Cerebellar nuclear complex (tissue), 1 donor: ENCODE results near the gene PLB1.

Source experiments
- DNase-seq, 2 experiments: peaks; one replicate each; lab custom pipeline; 2025; lab: John Stamatoyannopoulos, UW

Gene PLB1

DNA sequence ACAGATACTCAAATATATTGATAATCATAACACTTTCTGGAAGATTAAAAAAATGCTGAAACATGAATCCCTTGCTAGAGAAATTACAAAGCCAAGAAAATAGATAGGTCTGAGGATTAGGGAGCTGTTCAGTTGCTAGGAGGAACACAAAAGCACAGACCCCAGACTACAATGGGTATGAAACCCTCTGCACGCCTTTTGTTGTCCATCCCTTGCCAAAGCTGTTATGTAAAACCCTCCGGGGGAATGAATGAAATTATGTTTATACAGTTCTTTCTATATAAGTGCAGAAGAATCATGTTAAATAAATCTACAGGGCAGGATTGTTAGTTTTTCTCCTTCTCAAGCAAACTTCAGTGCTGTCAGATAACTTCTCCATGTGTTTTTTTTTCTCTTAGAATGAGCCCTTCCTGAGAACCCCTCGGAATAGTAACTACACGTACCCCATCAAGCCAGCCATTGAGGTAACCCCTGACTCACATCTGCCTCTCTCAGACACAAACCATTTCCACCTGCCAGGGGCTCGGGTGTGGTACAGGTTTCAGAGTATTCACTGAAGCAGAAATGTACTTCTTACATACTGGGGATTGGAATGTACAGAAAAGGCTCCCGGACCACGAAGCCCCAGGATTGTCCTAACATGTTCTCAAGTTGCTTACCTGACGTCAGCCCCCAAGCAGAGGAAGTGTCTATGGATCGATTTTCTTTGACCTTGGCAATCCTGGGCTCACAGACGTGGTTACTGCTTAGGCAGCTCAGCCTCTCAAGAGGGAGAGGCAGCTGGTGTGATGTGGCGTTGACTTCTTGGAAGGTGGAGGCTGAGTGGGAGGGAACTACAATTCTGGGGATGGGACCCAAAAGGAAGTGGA is 118.0 kb downstream of the PLB1 start:
- DNase-seq, result no peak

DNA sequence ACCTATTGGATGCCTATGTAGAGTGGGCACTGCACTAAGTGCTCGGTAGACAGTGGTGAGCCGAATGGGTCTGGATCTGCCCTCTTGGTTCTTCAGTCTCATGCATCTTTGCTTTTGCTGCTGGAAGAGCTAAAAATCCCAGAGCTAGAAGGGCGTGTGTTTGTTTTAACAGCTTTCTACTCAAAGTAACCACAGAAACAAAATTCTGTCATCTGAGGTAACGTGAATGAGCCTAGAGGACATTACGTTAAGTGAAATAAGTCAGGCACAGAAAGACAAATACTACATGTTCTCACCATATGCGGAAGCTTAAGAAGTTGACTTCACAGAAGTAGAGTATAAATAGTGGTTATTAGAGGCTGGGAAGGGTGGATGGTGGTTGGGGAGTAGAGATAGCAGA is 119.8 kb downstream of the PLB1 start:
- DNase-seq, result no peak

DNA sequence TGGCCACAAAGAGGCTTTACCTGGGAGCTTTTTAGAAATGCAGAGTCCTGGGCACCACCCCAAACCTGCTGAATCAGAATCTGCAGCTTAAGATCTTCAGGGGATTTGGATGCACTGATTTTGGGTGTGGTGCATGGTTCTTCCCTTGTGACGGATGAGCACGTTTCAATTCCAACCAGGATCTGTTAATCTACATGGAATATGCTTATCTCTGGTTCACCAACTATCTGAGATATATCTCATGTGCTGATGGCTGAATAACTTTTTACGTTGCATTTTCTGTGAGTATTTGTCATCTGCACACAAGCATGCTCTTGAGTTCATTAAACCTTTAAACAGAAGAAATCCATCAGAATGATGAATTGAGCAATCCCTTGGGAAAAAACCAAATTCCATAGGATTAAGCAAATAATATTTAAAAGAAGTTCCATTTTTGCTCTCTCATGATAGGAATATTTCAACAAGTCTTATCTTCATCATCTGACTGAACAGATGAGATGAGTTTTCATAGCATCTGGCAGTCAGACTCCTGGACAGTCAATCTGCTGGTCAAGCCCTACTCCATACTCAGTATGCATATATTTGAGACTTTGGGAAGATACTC is 120.6 kb downstream of the PLB1 start:
- no peak for DNase-seq

DNA sequence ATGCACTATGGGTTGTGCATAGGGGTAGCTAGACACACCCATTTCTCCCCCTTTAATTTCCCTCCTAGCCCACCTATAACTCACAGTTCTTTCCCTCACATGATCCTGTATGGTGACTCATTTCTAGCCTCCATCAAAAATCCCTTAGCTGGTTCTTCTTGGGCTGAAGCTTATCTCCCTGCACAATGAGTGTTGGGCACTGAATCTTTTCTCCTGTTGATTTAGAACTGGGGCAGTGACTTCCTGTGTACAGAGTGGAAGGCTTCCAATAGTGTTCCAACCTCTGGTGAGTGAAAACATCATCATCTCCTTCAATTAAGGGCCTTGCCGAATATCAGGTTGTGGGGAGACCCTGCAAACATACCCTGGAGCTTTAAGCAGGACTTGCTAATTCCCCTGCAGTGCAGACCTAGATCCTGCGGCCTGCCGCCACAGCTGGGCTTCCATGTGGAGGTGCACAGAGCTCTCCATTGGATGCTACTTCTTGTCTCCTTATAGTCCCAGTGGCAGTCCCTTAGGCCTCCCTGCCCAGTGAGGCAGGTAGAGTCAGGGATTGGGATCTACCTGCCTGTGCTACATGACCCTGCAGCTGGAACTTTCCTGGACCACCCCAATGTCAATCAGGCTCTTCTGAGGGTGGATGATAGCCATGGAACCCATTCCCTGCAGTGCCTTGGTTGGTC is 121.8 kb downstream of the PLB1 start:
- DNase-seq, result no peak

DNA sequence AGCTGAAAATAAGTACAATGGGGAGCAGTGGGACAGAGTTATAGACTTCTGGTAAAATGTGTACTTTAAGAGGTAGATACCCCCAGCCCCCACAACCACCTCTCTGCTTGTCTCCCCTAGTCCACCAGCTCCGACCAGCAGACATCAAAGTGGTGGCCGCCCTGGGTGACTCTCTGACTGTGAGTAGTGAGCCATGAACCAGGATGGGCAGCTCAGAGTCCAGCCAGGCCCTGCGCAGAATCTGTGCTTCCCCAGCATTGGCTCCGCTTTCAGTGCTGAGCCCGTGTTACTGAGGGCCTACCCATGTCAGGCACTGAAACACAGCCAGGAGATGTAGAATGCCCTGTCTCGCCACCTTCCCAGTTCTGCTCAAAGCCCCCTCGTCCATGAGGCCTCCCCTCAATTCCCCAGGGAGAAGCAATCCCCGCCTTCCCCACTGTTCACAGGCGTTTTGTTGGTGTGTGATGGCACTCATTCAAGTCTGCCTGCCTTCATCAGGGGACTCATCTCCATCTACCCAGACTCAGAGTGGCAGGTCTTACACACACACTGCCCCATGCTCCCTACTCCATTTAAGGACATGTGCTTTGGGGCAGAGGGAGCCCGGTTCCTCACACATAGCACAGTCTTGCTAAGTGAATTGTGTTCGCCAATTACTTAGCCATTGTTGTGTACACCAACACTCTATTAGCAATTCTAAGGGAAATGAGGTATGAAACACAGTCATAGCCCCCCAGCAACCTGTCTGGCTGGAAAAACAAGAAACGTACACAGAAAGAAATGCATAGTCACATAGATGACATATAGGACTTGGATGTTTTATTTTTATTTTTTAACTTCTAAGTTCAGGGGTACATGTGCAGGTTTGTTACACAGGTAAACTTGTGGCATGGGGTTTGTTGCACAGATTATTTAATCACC is 122.6 kb downstream of the PLB1 start:
- no peak for DNase-seq

DNA sequence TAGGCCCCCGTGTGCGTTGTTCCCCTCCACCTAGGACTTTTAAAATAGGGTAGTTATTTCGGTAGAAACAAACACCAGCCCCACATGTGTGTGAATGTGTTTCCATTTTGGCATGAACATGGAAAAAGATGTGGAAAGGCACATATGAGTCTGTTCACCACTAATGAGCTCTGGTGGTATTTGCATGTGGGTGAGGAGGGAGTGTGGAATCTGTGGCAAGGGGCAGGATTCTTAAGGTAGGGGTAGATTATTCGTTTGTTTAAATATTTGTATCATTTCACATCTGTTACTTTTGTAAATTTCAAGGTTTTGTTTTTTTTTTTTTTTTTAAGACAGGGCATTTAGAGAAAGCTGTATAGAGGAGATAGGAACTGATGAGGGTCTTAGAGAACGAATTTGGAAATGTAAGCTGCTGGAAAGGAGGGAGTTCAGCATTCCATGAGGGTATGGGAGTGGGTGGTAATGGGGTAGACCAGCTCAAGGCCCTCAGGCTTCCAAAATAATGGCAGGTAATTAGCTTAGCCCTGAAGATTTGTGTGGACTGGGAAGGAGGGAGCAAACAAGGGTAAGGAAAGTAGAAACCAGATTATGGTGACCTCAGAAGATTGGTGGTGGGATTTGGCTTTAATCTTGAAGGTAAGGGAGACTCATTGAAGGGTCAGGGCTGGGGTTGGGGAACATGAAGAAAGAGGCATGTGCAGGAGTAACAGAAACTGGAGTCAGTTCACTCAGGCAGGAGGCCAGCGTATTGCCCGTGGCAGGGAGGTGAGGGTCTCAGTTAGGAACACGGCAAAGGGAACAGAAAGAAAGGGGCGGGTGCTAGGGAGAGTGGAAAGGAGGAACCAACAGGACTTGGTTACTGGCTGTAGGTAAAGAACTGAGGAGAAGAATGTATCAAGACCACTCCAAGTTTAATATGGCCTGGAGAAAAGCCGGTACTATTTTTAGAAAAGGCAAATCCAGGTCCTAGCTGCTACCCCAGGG is 123.6 kb downstream of the PLB1 start:
- DNase-seq, result no peak

DNA sequence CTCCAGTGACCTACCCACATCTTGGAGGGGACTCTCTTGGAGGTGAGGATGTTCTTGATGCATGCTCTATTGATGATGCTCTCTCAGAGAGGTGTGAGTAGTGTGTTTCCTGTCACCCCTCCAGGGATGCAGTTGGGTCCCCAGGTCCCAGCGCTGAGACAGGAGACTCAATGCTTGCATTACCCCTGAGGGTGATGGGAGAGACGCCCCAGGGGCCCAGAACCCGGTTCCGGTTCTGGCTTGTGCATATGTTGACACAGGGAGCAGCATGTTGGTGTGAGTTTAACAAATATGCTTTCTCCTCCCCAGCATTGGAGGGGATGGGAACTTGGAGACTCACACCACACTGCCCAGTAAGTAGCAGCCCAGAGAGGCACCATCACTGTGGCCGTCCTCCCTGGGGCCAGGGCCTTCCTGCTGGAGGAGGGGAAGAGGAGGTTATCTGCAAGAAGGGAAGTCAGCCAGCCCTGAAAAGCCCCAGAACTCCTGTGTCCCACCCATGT is 124.5 kb downstream of the PLB1 start:
- DNase-seq, result no peak

DNA sequence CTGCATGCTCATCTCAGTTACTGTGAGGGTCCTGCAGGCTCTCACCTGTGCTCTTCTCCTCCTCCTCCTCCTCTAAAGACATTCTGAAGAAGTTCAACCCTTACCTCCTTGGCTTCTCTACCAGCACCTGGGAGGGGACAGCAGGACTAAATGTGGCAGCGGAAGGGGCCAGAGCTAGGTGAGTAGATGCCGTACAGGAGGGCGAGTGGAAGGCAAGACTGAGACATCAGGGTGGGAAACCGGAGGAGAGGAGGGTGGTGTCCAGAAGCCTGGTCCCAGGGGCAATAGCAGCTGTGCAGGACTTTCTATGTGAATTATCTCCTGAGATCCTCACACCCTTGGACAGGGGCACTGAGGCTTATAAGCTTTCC is 124.9 kb downstream of the PLB1 start:
- DNase-seq, result no peak

DNA sequence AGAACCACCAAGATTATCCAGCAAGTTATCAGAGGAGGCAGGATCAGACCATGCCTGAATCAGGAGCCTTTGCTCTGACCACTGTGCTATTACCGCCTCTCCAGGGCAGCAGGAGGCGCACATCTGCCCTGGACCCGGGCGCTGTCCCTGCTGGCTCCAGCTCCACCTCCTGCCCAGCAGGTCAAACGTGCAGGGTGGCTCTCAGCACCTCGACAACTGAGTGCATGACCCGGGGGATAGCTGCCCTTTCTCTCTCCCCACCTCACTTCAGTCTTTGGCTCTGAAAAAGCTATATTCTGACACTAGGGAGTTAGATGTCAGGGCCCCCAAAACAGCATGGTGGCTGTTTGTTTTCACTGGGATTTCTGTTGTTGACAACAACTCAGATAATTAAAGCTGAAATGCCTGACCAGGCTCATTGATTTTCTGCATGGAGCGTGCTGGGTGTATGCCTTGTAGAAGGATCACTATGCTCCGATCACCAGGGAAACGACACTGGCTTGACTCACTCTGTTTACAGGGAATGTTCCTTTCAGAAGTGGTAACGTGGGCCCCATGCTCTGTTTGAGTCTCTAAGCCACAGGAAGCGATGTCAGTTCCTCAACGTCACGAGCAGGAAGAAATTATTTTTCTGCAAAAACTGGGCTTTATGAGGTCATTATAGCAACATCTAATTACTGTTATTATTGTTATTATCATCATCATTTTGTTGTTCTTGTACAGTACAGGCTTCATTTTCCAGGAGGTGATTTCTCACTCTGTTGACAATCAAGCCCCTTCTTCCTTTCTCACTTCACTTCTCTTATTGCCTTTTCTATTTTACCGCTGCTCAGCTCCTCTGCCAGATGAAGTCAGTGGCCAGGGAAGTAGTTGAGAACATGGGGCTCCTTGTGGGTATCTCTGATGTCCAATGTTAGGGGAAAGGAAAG is 125.6 kb downstream of the PLB1 start:
- DNase-seq, result no peak

DNA sequence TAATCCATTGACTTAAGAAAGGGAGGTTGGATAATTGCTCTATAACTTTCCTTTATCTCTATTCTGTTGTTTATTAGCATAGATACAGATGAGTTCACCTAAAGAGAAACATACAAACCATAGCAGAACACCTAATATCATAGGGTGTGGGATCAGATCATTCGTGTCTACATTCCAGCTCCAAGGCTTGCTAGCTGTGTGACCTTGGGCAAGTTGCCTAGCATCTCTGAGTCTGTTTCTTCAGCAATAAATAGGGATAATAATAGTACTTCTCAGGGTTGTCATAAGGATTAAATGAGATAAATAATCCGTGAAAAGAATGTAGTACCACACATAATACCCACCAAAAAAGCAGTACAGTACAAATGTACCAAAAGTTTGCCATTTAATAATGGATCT is 126.2 kb downstream of the PLB1 start:
- no peak for DNase-seq

DNA sequence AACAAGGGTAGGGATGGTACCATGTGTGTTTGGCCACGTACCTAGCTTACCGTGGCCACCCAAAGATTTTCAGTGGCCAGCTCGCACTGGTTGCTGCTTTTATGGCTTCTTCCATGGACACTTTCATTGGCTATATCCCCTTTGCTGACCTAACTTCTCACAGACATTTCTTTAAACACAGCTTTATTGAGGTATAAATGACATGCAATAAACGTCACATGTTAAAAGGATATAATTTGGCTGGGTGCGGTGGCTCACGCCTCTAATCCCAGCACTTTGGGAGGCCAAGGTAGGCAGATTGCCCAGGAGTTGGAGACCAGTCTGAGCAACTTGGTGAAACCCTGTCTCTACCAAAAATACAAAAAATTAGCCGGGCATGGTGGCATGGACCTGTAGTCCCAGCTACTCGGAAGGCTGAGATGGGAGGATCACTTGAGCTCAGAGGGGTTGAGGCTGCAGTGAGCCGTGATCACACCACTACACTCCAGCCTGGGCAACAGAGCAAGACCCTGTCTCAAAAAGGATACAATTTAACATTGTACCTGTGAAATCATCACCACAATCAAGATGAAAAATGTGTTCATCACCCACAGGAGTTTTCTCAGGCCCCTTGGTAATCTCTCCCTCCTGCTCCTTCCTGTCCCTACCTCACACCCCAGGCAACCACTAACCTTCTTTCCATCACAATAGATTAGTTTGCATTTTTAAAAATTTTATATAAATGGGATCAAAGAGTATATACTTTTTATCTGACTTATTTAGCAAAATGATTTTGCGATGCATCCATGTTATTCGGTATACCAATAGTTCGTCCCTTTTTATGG is 127.9 kb downstream of the PLB1 start:
- no peak for DNase-seq

DNA sequence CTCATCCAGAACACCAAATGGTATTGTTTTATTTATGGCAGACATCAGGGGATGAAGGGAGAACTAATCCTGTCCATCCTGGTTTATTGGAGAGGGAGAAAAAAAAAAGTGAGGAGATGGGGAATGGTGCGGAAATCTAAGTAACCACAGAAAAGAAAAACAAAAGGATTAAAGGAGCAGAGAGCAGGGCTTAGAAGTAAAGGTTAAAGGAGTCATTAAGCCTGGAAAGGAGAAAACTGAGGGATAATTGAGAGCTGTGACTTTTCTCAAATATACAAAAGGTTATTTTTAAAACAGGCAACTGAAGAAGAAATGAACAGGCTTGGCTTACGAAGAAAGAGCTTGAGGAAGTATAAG is 128.6 kb downstream of the PLB1 start:
- DNase-seq, result no peak

DNA sequence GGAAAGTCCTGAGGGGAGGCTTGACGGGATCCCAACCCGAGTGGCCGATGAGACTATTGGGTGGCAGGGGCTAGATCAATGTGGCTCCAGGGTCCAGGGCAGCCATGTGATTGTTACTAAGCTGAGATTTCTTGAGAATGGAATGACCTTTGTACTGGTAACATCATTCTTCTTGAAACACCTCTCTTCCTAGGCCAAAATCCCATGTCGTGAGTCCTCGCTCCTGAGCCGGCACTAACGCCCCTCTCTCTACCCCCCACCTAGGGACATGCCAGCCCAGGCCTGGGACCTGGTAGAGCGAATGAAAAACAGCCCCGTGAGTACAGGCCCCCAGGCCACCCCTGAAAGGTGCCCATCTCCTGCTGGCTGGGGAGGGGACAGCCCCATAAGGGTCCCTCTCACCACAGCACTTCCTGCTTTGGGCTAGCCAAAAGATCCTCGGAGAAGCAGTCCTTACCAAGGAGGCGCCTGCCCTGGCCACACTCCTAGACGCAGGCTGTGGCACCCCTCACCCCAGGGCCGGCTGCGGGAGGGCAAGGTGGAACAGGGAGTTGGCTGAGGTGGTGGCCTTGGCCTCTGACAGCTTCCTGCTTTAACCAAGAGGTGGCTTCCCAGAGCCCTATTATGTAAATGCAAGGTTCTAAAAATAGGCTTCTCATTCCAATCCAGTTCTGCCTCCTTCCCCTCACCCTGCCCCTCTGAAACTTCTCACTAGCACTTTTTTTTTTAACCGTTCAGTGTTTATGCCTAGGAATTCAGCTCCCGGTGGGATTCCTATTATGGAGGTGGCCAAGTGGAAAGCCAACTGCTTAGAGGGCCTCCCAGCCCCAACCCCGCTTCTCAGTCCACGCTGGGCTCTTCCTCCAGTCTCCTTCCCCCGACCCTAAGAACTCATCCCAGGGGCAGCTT is 129.2 kb downstream of the PLB1 start:
- no peak for DNase-seq

DNA sequence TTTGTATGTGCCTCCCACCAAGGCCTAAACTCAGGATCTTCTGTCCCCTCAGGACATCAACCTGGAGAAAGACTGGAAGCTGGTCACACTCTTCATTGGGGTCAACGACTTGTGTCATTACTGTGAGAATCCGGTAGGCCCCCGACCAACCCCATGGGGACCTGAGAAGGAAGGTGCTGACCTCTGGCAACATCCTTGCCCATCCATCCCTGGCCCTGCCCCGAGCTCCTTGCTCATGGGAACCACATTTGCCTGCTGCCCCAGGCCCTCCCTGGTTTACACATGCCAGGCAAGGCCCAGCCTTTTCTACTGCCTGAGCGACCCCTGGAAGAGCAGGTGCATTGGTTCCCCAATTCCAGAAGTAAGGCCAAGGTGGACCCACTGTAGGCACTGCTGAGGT is 130.5 kb downstream of the PLB1 start:
- DNase-seq, result no peak

DNA sequence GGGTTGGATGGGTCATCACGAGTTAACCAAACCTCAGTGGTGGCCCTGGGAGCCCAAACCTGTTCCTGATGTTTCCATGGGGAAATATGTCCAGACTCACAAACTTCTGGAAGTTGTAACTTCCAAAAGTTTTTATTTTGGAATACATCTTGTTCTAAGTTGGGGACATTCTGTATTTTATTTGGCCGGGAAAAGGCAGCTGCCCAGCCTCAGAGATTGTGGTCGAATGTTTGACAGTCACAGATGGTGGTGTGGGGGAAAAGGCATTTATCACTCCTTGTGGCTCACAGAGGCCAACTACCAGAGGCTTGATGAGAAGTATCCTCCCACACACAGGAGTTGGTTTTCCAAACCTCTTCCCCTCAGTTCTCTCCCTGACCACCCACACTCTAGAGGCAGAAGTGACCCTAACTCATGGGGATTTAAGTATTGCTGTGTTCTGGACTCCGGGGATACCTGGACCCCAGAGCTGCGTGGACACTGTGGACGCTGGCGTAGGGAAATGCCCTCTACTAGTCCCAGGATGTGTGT is 131.1 kb downstream of the PLB1 start:
- DNase-seq, result no peak

DNA sequence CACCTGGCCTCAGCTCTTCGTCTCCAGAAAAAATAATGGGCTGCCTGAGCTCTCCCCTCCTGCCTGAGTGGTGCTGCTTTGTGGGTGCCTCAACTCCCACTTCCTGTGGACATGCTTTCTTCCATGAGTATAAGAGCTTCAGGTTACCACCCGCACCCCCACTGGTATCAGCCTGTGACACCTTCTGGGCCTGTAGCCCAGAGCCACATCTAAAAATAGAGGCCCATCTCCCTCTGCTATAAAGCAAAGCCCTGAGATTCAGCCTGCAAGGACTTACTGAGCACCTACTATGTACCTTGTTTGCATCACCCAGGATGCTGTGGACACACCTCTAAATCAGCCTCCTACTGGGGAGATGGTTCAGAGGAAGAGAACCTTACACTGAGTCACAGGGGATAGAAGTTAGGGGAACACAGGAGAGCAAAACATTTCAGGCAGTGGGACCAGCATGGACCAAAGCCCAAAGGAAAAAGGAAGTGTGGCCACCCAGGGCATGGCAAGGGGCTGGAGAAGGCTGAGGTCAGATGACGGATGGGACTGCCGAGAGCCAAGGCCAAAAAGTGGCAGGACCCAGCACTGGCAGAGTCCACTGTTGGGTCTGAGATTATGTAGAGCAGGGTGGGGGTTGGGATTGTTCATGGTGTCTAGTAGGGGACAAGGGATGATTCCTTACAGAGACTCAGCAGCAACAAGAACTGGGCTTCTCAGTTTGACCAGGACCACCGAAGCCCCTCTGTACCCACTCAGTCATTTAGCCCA is 132.0 kb downstream of the PLB1 start:
- no peak for DNase-seq

DNA sequence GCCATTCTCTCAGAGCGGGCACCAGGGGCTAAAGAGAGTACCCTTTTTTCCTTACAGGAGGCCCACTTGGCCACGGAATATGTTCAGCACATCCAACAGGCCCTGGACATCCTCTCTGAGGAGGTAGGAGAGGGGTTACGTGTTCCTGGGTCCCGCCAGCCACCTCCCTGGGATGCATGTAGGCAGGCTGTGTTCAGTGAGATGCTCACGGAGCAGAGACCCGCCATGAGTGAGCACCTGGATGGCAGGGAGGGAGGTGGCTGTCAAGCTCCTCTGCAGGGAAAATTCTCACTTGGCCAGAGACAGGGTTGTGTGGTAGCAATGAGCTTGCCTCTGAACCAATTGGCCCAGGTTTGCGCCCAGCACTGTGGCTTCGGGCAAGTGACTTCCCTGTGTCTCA is 132.6 kb downstream of the PLB1 start:
- no peak for DNase-seq
